ENCODE results near the gene C20orf202. TPM values are rescaled to one million over a fixed set of nuclear protein-coding genes. Genes with fewer than 3 reads are reported as not detected.
A peak's percentile ranks its signal among the peaks of the same experiment; 100 is the strongest.
"Not testable (repeated sequence)": the region's sequence is repeated elsewhere in the genome, so short reads cannot be mapped to it uniquely, and the experiment has no call there.

Gene C20orf202
- total RNA-seq, 4 donors from 2014 or later = 1.1 TPM; not detected in 3

GRCh38 chr20:1214838-1215261 lies 11.6 kb downstream of the C20orf202 start:
- Histone ChIP-seq H3K9me3 (no peaks in the 10 kb centered on the region), H3K27me3 (peaks cover 0 to 57% (median 0%) of the 10 kb centered on the region in 4 donors), H3K36me3 (no peaks in the 10 kb centered on the region), H3K4me1 (peaks cover 0 to 5% (median 5%) of the 10 kb centered on the region in 3 donors), H3K27ac (no peak overlapping the region), H3K4me3 (no peak overlapping the region)
- TF ChIP-seq CTCF (IDR thresholded peaks at IDR 0.05) = no peak
- no peak for TF ChIP-seq POLR2A (IDR thresholded peaks at IDR 0.05)
- intact Hi-C loops (cut with DNase I) = no loop called here
- WGBS, 2 donors = 50 to 65% methylated on average over 4 of the region's 4 CpGs
- DNase-seq = no peak

GRCh38 chr20:1215386-1216170 lies 12.3 kb downstream of the C20orf202 start:
- Histone ChIP-seq H3K36me3 (no peaks in the 10 kb centered on the region), H3K9me3 (no peaks in the 10 kb centered on the region), H3K27me3 (peaks cover 0 to 57% (median 0%) of the 10 kb centered on the region in 4 donors), H3K27ac (no peak overlapping the region), H3K4me3 (no peak overlapping the region), H3K4me1 (peaks cover 0 to 5% (median 5%) of the 10 kb centered on the region in 3 donors)
- 54 to 58% methylated on average over 11 of the region's 11 CpGs for WGBS, 2 donors
- no peak for DNase-seq
- intact Hi-C loops (cut with DNase I) = no loop called here
- TF ChIP-seq CTCF (IDR thresholded peaks at IDR 0.05) (no peak), POLR2A (IDR thresholded peaks at IDR 0.05) (no peak)

GRCh38 chr20:1216527-1217427 lies 13.5 kb downstream of the C20orf202 start:
- H3K4me1 ChIP-seq; H3K9me3 ChIP-seq; intact Hi-C loops (cut with DNase I); H3K4me3 ChIP-seq; H3K36me3 ChIP-seq; H3K27ac ChIP-seq; DNase-seq: not testable (repeated sequence)
- peaks cover 0 to 50% (median 0%) of the 10 kb centered on the region in 4 donors for H3K27me3 ChIP-seq
- WGBS, 2 donors = 62 to 75% methylated on average over 10 to 14 of the region's 19 CpGs
- peak in 1 of 6 experiments; percentile 10 for TF ChIP-seq CTCF (IDR thresholded peaks at IDR 0.05)

GRCh38 chr20:1222750-1223149 lies 19.5 kb downstream of the C20orf202 start:
- intact Hi-C loops (cut with DNase I); H3K36me3 ChIP-seq; H3K4me3 ChIP-seq; DNase-seq; H3K27ac ChIP-seq; H3K9me3 ChIP-seq: not testable (repeated sequence)
- 57 to 68% methylated on average over 4 of the region's 4 CpGs for WGBS, 2 donors
- H3K4me1 ChIP-seq = peaks cover 12 to 21% (median 17%) of the 10 kb centered on the region in 3 donors
- H3K27me3 ChIP-seq = peaks cover 0 to 23% (median 12%) of the 10 kb centered on the region in 4 donors

- TF ChIP-seq POLR2A (IDR thresholded peaks at IDR 0.05) (no peak), CTCF (IDR thresholded peaks at IDR 0.05) (no peak)
- peaks cover 0 to 8% (median 0%) of the 10 kb centered on the region in 3 donors for H3K9me3 ChIP-seq
- H3K27me3 ChIP-seq = peaks cover 7 to 35% (median 12%) of the 10 kb centered on the region in 4 donors
- H3K4me1 ChIP-seq = peaks cover 12 to 21% (median 17%) of the 10 kb centered on the region in 3 donors
- no peak for DNase-seq
- 60% methylated on average over 5 of the region's 20 CpGs for WGBS, 2 donors
- intact Hi-C loops (cut with DNase I) = no loop called here
- H3K36me3 ChIP-seq = no peaks in the 10 kb centered on the region
- no peak overlapping the region for H3K4me3 ChIP-seq
- H3K27ac ChIP-seq = no peak overlapping the region
Observed at GRCh38 chr20:1224205-1224890, 21.1 kb downstream of the C20orf202 start.
